GM19043 (cell line): ENCODE data around the gene PRR15L.
"Not testable (repeated sequence)": the region's sequence is repeated elsewhere in the genome, so short reads cannot be mapped to it uniquely, and the experiment has no call there.

Experiments
- ATAC-seq: cut with Tn5 transposase; IDR thresholded peaks from one replicate; pipeline ENCODE4 v1.9.1; 2021; ENCODE audit warnings: low read depth; ENCODE audit not compliant: unreplicated experiment

Gene PRR15L

GRCh38 chr17:47989159-47989558 lies 31.5 kb upstream of the PRR15L start:
- no peak for ATAC-seq

- ATAC-seq, result not testable (repeated sequence)
Observed at GRCh38 chr17:47988445-47988844, 30.8 kb upstream of the PRR15L start.

- no peak for ATAC-seq
Observed at GRCh38 chr17:47987240-47987835, 29.7 kb upstream of the PRR15L start.

GRCh38 chr17:47986520-47986919 lies 28.8 kb upstream of the PRR15L start:
- no peak for ATAC-seq

- no peak for ATAC-seq
Observed at GRCh38 chr17:47983492-47984223, 26.0 kb upstream of the PRR15L start.

GRCh38 chr17:47982645-47983390 lies 25.1 kb upstream of the PRR15L start:
- no peak for ATAC-seq

- no peak for ATAC-seq
Observed at GRCh38 chr17:47982091-47982617, 24.5 kb upstream of the PRR15L start.

- ATAC-seq, result no peak
Observed at GRCh38 chr17:47981462-47981861, 23.8 kb upstream of the PRR15L start.

- ATAC-seq, result no peak
Observed at GRCh38 chr17:47980541-47980940, 22.9 kb upstream of the PRR15L start.

GRCh38 chr17:47978324-47978723 lies 20.6 kb upstream of the PRR15L start:
- no peak for ATAC-seq

- ATAC-seq, result no peak
Observed at GRCh38 chr17:47975823-47976205, 18.1 kb upstream of the PRR15L start.

GRCh38 chr17:47975189-47975822 lies 17.6 kb upstream of the PRR15L start:
- no peak for ATAC-seq

GRCh38 chr17:47973541-47973940 lies 15.9 kb upstream of the PRR15L start:
- no peak for ATAC-seq

GRCh38 chr17:47970725-47971499 lies 13.2 kb upstream of the PRR15L start, which contains the start of gene CDK5RAP3:
Gene CDK5RAP3 (plus strand): TSS chr17:47971113. CDS start chr17:47971147, 34 bp downstream.
- peak; percentile 94 for ATAC-seq

- no peak for ATAC-seq
Observed at GRCh38 chr17:47969930-47970724, 12.4 kb upstream of the PRR15L start.

GRCh38 chr17:47968836-47969235 lies 11.2 kb upstream of the PRR15L start:
- ATAC-seq, result no peak

- ATAC-seq, result no peak
Observed at GRCh38 chr17:47967607-47968252, 10.0 kb upstream of the PRR15L start.

- no peak for ATAC-seq
Observed at GRCh38 chr17:47966079-47966519, 8.4 kb upstream of the PRR15L start.

GRCh38 chr17:47964856-47965255 lies 7.2 kb upstream of the PRR15L start:
- ATAC-seq, result no peak
